BJ (cell line): ENCODE measurements around the gene SPTAN1. TPM values are rescaled to one million over a fixed set of nuclear protein-coding genes. Genes with fewer than 3 reads are reported as not detected.

Experiments
- CTCF ChIA-PET: fragments of 350-600 bp; formaldehyde crosslinking; extraction: SDS; loops from one replicate; lab custom pipeline; 2021; ENCODE audit warnings: antibody characterized with exemption, inconsistent platforms; lab: Yijun Ruan, JAX
- POLR2A ChIA-PET: fragments of 300-600 bp; sonication (Branson Sonifier 250); formaldehyde crosslinking; extraction: SDS; loops from one replicate; lab custom pipeline; 2021; ENCODE audit warnings: antibody characterized with exemption; lab: Charles Lee
- DNase-seq: peaks from one replicate; pipeline ENCODE4 v3.0.0-alpha.2; 2011; ENCODE audit warnings: low read depth
- H3K27me3 ChIP-seq: 2 replicates; pipeline ENCODE4 v1.6.0; 2011; ENCODE audit warnings: low read length; ENCODE audit not compliant: control insufficient read depth, insufficient read depth
- H3K36me3 ChIP-seq: 2 replicates; pipeline ENCODE4 v1.5.1; 2011; ENCODE audit warnings: low read length; ENCODE audit not compliant: control insufficient read depth, insufficient read depth
- H3K4me3 ChIP-seq: 2 replicates; pipeline ENCODE4 v1.5.1; 2011; ENCODE audit warnings: low read depth, mild to moderate bottlenecking, control low read depth, low read length
- polyA plus RNA-seq: library from polyadenylated mRNA; depleted of rRNA; stranded (reverse); fragments of >200 nt; gene quantifications from 2 replicates; pipeline ENCODE4 v1.2.3, GENCODE V29; 2011
- TF ChIP-seq, protein P1 (sequence below): IDR thresholded peaks from 2 replicates; pipeline ENCODE4 v1.5.1; 2011; ENCODE audit warnings: low read depth, mild to moderate bottlenecking, control low read depth, inconsistent platforms, low read length, moderate library complexity; ENCODE audit not compliant: insufficient read depth

SPTAN1 gene
- polyA plus RNA-seq, 1 experiment, result 317 TPM

DNA sequence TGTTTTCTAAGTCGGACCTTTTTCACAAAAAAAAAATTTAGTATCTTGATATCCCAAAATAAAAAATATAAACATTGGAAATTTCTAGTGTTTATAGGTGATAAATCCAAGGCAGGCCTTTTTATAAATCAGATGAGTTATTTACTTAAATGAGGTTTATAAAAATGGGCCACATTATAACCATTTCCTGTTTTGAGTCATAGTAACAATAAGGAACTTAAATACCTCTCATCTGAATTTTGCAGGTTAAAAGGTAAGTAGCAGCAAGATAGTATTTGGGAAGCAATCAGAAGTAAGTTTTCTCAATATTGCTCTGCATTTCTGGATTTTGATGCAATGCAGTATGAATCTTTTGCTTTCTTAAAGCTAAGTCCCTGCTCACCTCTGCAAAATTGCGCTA lies 3.9 kb downstream of the SPTAN1 start:
- Histone ChIP-seq H3K36me3 (no peaks in the 10 kb centered on the region), H3K27me3 (no peaks in the 10 kb centered on the region), H3K4me3 (no peak overlapping the region)
- no peak for DNase-seq
- POLR2A ChIA-PET, result no interaction called here
- TF ChIP-seq, protein P1, sequence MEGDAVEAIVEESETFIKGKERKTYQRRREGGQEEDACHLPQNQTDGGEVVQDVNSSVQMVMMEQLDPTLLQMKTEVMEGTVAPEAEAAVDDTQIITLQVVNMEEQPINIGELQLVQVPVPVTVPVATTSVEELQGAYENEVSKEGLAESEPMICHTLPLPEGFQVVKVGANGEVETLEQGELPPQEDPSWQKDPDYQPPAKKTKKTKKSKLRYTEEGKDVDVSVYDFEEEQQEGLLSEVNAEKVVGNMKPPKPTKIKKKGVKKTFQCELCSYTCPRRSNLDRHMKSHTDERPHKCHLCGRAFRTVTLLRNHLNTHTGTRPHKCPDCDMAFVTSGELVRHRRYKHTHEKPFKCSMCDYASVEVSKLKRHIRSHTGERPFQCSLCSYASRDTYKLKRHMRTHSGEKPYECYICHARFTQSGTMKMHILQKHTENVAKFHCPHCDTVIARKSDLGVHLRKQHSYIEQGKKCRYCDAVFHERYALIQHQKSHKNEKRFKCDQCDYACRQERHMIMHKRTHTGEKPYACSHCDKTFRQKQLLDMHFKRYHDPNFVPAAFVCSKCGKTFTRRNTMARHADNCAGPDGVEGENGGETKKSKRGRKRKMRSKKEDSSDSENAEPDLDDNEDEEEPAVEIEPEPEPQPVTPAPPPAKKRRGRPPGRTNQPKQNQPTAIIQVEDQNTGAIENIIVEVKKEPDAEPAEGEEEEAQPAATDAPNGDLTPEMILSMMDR, result no peak
- CTCF ChIA-PET, result interaction anchor here (0.6 kb wide), 1 partner anchor 194 kb away, joined by 3 read pairs; no protein-coding TSS in a partner anchor

DNA sequence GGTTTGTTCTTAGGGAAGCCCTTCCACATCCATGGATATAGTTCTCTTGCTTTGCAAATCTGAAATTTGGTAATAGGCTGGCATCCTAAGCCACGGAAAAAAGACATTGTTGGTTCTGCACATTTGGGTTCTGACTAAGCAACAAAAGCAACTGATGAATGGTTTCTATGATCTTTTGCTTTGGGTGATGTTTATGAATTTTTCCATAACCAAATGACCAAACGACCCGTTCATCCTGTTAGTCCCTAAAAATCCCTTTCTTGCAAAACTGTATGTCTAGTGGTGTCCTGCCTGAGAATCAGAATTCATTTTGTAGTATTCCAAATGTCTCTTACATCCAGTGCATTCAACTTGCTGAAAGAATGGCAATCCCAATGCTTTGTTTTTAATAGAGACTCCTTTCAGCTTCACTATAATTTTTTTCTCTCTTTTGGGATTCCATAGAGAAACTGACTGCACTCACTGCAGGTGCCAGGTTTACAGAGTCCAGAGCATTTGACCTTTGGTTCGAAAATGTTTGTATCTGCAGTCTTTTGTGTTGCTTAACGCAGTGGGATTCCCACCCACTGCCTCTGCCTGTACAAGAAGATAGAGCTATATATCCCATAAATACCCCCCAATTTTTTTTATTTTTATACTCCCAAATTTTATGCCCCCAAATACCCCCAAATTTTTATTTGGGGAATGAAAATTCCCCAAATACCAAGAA lies 4.7 kb downstream of the SPTAN1 start:
- Histone ChIP-seq H3K4me3 (no peak overlapping the region), H3K36me3 (no peaks in the 10 kb centered on the region), H3K27me3 (no peaks in the 10 kb centered on the region)
- TF ChIP-seq, protein P1, result no peak
- DNase-seq, result no peak
- CTCF ChIA-PET, result no interaction called here
- POLR2A ChIA-PET, result no interaction called here

DNA sequence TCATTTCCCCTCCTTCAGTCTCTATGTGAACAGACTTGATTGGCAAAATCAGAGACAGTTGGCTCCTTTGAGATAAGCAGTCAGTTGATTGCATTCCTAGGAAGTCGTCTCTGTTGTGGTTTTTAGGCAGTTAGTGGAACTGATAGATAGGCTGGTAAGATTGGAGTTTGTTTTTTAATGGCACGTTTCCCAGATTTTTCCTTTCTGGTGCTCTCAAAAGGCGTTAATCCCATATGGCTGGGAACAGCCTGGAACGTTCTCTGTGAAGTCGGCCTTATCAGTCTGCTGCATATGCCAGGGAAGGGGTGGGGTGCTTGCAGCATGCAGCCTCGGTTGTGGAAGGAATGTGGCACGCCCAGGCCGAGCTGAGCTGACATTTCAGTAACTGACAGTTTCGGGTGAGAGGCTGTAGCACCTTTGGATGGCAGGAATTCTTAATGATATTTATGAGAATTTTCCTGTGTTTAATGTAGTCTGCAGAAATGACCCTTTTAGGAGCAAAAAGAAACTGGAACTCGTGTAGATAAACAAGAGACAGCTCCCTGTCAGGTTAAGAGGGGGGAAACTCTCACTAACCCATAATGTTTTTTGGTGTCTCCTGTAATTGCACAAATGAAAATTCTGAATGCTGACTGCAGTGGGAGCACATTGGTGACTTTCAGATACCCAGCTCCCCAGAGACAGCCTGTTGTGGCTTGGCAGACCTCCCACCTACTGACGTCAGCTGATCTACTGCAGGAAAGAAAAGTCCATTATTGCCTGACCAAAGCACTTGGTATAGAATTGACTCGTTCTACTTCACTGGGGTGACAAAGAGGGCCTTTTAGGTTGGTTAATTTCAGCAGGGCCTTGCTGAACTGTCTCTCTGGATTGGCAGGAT lies 6.3 kb downstream of the SPTAN1 start:
- ChIA-PET POLR2A (no interaction called here), CTCF (interaction anchor here (0.6 to 1.4 kb wide), 3 partner anchors 10 to 74 kb away, joined by 3 read pairs; no protein-coding TSS in a partner anchor)
- TF ChIP-seq, protein P1, result no peak
- Histone ChIP-seq H3K4me3 (peak overlapping the region; percentile 12; the same call in 1 of the 2 replicates), H3K27me3 (no peaks in the 10 kb centered on the region), H3K36me3 (peaks cover 5% of the 10 kb centered on the region; the same call in 1 of the 2 replicates)
- DNase-seq, result peak; percentile 54

GRCh38 chr9:128565578-128565977 lies 13.2 kb downstream of the SPTAN1 start:
- ChIA-PET POLR2A (no interaction called here), CTCF (interaction anchor here (0.7 kb wide), 1 partner anchor 152 kb away, joined by 3 read pairs; no protein-coding TSS in a partner anchor)
- DNase-seq, result no peak
- peaks cover 17% of the 10 kb centered on the region for H3K36me3 ChIP-seq
- no peak overlapping the region for H3K4me3 ChIP-seq
- TF ChIP-seq, protein P1, result no peak
- H3K27me3 ChIP-seq, result no peaks in the 10 kb centered on the region
